Raji (cell line): ENCODE measurements around the gene ZNF777.

Source experiments
- POLR2A ChIP-seq: IDR thresholded peaks from 2 replicates; pipeline ENCODE4 v1.6.1; 2011; ENCODE audit warnings: low read depth, low read length, control low read depth; ENCODE audit not compliant: insufficient read depth

The ZNF777 gene

GRCh38 chr7:149463500-149464161, 2.8 kb upstream of the ZNF777 start:
- no peak for TF ChIP-seq POLR2A

- TF ChIP-seq POLR2A = no peak
Measured at GRCh38 chr7:149462101-149462520, 1.2 kb upstream of the ZNF777 start.

GRCh38 chr7:149459540-149460452, 1.1 kb downstream of the ZNF777 start:
- no peak for TF ChIP-seq POLR2A

GRCh38 chr7:149459201-149459539, 1.7 kb downstream of the ZNF777 start:
- TF ChIP-seq POLR2A = no peak

- TF ChIP-seq POLR2A = no peak
Measured at GRCh38 chr7:149458235-149458634, 2.6 kb downstream of the ZNF777 start.

- TF ChIP-seq POLR2A = no peak
Measured at GRCh38 chr7:149457766-149458165, 3.1 kb downstream of the ZNF777 start.

GRCh38 chr7:149456506-149457421, 4.1 kb downstream of the ZNF777 start:
- no peak for TF ChIP-seq POLR2A

GRCh38 chr7:149455175-149455950, 5.5 kb downstream of the ZNF777 start:
- no peak for TF ChIP-seq POLR2A

- TF ChIP-seq POLR2A = no peak
Measured at GRCh38 chr7:149454750-149455149, 6.1 kb downstream of the ZNF777 start.

GRCh38 chr7:149454006-149454405, 6.9 kb downstream of the ZNF777 start:
- no peak for TF ChIP-seq POLR2A

- TF ChIP-seq POLR2A = no peak
Measured at GRCh38 chr7:149450821-149451220, 10.0 kb downstream of the ZNF777 start.

GRCh38 chr7:149449897-149450296, 11.0 kb downstream of the ZNF777 start:
- no peak for TF ChIP-seq POLR2A

- TF ChIP-seq POLR2A = no peak
Measured at GRCh38 chr7:149448961-149449360, 11.9 kb downstream of the ZNF777 start.

GRCh38 chr7:149444287-149444686, 16.6 kb downstream of the ZNF777 start:
- no peak for TF ChIP-seq POLR2A

- TF ChIP-seq POLR2A = no peak
Measured at GRCh38 chr7:149443523-149443922, 17.3 kb downstream of the ZNF777 start.

- TF ChIP-seq POLR2A = no peak
Measured at GRCh38 chr7:149442924-149443323, 17.9 kb downstream of the ZNF777 start.
